NCI-H510A (cell line): Measurements from ENCODE around the gene DSCAM.
"Not testable (repeated sequence)": the region's sequence is repeated elsewhere in the genome, so short reads cannot be mapped to it uniquely, and the experiment has no call there.

Source experiments
- DNase-seq: peaks from one replicate; lab custom pipeline; 2025; lab: John Stamatoyannopoulos, UW

DSCAM gene

GRCh38 chr21:40385883-40386282 is 461.1 kb downstream of the DSCAM start:
- DNase-seq, result no peak

GRCh38 chr21:40383951-40384350 is 463.0 kb downstream of the DSCAM start:
- no peak for DNase-seq

DNA sequence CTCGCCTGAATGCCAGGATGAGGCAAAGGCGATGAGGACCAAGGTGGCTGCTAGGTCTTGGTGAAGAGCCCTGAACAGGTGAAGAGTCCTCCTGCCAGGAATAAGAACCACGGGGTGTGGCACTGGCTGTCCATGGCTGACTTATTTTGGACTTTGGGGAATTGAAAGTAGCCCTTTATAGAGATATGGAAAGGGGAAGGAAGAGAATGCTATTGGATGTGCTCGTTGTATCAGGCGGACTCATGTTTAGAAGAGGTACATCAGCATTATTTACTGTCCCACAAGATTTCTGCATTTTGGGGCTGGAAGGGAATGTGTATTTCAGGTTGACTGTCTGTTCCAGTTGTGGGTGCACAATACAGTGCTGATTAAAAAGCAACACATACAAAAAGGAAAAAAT is 465.8 kb downstream of the DSCAM start:
- DNase-seq, result no peak

- DNase-seq, result no peak
Measured at GRCh38 chr21:40379881-40380810, 466.8 kb downstream of the DSCAM start.

- DNase-seq, result no peak
Measured at GRCh38 chr21:40377135-40377534, 469.8 kb downstream of the DSCAM start.

DNA sequence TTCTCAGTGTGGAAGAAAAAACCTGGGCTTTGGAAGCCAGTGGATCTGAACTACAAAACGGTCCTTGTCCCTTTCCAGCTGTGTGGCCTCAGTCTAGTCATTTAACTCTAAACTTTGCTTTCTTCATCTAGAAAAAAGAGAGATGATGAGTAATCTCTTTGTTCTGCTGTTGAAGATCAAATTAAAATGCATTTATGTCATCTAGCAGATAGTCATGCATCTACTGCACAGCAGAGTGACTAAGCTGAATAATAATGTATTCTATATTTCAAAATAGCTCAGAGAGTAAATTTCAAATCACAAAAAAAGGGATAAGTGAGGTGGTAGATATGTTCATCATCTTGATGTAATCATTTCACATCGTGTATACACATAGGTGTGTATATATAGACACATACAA is 473.2 kb downstream of the DSCAM start:
- no peak for DNase-seq

DNA sequence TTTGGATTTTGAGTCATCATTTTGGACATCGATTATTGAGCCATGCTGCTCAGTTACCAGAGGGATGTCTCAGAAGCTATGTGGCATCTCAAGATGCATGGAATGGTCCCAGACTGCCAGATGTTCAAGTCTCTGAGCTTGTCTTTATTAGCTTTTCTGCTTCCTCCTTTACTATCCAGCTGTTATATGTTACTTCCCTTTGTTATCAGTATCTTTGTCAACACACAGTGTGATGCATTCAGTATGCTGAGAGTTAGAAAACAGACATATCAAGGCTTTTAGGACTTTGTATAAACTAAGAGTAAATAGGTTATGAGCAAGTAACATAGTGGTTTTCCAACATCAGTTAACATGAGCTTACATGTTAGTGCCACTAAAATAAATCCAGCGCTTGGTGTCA is 474.5 kb downstream of the DSCAM start:
- no peak for DNase-seq

DNA sequence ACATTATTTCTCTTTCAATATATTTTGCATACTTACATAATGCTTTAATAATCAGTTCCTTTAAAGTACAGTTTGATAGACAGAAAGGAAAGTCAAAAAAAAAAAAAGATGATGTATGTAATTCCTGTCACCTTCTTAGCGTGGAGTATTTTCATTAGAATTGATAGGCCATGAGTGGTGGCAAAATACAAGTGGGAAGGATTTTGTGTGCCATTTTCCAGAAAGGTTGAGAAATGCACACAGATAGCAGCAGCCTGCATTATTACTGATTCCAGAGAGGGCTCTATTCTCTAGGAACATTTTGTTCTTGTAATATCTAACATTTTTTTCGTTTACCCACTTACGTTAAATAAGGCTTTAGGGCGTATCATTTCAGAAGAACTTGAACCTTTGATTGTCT is 475.6 kb downstream of the DSCAM start:
- DNase-seq, result no peak

DNA sequence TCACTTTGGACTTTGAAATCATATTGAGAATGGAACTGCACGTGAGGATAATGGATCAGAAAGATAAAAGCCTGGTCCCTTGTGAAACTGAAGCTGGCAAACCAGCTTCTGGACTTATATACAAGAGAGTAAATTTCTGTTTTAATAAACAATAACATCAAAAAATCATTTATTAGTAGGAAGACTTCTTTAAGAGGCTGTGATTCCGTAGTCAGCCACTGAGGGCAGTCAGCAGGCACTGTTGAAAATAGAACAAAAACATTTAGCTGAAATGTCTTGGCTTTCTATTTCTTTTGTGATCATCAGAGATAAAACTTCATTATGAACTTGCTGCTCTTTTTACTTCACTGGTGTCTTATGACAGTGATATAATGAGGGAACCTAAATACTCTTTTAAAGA is 490.3 kb downstream of the DSCAM start:
- DNase-seq, result no peak

DNA sequence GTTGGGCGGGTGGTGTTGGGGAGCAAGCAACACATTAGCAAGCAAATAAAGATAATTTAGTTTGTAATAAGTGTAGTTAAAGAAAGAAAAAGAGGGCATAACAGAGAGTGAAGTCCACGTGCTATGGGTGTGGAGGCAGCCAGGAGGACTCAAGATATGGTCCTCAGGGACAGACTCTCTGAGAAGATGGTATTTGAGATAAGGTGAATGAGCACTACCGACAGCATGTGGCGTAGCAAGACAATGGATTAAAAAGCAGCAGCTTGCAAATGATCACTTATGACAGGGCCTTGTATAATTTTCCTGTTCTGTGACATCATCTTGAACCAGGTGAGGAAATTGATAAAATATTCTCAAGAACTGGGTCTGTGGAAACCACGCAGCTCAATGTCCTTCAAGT is 491.9 kb downstream of the DSCAM start:
- no peak for DNase-seq

GRCh38 chr21:40351006-40351405 is 496.0 kb downstream of the DSCAM start:
- no peak for DNase-seq

GRCh38 chr21:40349591-40349990 is 497.4 kb downstream of the DSCAM start:
- no peak for DNase-seq

GRCh38 chr21:40345711-40346321 is 501.1 kb downstream of the DSCAM start:
- no peak for DNase-seq

DNA sequence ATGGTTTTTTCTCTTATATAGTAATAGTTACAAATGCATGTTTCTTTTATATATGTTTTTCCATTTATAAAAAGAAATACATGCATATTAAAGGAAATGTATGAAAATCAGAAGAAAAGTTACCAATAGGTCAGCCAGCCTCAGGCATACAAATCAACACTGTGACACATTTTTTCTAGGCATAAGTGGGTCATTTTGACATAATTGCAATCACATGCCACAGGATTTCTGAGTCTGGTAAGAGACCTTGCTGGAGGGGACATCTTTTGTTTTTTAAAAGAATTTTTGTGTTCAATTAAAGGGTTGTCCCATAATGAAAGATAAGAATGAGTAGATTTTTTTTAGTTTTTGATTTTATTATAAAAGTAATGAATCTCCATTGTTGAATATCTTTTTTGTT is 506.6 kb downstream of the DSCAM start:
- no peak for DNase-seq

DNA sequence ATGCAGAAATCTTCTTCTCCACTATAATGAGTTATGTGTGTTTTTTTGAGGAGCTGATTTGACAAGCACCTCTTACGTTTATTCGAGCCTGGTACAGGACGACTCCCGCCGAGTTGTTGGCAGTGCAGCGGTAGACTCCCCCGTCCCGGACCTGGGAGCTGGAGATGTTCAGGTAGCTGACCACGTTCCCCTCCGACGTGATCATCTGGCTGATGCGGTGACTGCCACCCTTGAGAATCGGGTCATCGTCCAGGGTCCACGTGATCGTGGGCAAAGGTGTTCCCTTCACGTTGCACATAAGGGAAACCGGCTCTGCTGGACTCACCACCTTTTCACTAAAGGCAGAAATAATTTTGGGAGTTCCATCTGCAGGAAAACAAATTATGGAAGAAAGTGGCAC is 507.9 kb downstream of the DSCAM start:
- DNase-seq, result no peak

GRCh38 chr21:40337981-40338380 is 509.0 kb downstream of the DSCAM start:
- DNase-seq, result no peak

- DNase-seq, result no peak
Measured at GRCh38 chr21:40335704-40336103, 511.3 kb downstream of the DSCAM start.

GRCh38 chr21:40334159-40334558 is 512.8 kb downstream of the DSCAM start:
- DNase-seq, result no peak

DNA sequence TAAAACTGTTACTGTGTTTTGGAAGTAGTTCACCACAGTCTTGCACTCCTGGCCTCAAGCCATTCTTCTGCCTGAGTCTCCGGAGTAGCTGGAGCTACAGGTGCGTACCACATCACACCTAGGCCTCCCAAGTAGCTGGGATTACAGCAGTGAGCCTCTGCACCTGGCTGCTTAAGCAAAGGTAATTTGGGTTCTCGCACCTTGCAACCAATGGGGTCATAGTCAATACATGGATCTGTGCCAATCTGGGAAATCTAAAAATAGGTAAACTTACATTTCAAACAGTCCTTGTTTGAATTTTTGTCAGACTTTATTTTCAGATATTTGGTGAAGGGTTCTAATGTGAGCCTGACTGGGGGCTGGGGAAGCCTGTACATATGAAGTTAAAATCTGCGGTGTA is 513.2 kb downstream of the DSCAM start:
- DNase-seq, result no peak

- DNase-seq, result no peak
Measured at GRCh38 chr21:40331804-40332203, 515.2 kb downstream of the DSCAM start.

GRCh38 chr21:40331172-40331571 is 515.8 kb downstream of the DSCAM start:
- no peak for DNase-seq

DNA sequence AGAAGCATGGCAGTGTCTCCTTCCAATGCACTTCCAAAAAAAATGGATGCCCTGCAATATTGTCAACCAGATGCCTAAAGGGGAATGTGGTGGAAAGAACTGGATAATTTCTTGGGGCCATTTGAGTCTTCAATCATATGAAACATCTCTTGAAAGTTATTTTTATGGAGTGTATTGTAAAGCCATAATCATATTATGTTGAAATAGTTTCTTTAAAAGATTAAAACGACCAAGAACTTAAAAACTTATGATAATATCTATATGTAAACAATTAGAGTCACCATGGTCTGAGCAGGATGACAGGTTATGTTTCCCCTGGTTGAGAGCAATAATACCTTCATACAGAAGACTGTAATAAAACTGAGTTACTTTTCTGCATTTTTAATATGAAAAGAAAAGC is 522.6 kb downstream of the DSCAM start:
- DNase-seq, result no peak

GRCh38 chr21:40320718-40321117 is 526.2 kb downstream of the DSCAM start:
- DNase-seq, result not testable (repeated sequence)

- DNase-seq, result no peak
Measured at GRCh38 chr21:40318371-40318770, 528.6 kb downstream of the DSCAM start.
